Measurements from ENCODE around the gene PRKAR2A. TPM values are rescaled to one million over a fixed set of nuclear protein-coding genes. Genes with fewer than 3 reads are reported as not detected.
"Not testable (repeated sequence)": the region's sequence is repeated elsewhere in the genome, so short reads cannot be mapped to it uniquely, and the experiment has no call there.

The PRKAR2A gene
- polyA plus RNA-seq, 3 donors = 7.5 to 13.0 (median 12.3) TPM

DNA sequence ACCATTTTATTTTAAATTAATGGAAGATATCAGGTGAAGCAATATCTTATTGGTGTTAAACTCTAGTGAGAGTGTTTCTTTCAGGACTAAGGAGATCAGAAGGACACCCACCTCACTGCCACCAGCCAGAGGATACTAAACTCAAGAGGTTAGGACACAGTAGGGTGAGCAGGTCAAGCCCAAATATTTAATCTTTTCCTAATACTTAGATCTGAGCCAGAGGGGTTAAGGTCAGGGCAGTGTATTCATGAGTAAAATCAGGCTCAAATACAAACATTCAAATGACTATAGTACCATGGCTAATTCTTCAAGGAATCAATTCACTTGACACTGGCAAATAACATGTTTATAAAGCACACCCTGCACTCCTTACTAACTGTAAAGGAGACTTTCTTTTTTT, 65.6 kb downstream of the PRKAR2A start:
- H3K4me1 ChIP-seq (ENCODE audit: control insufficient read depth in 1 of 2, insufficient read depth in 2 of 2, low read length in 2 of 2) = no peaks in the 10 kb centered on the region
- Mint-ChIP-seq H3K36me3 (peaks cover 39 to 67% of the 10 kb centered on the region in 2 donors), H3K27ac (no peak overlapping the region), H3K9me3 (peaks cover 0 to 1% (median 0%) of the 10 kb centered on the region in 7 donors), H3K27me3 (ENCODE audit: low read depth in 3 of 3) (peaks cover 0 to 1% (median 0%) of the 10 kb centered on the region in 3 donors), H3K4me1 (no peaks in the 10 kb centered on the region), H3K4me3 (no peak overlapping the region)
- TF ChIP-seq, protein P1, sequence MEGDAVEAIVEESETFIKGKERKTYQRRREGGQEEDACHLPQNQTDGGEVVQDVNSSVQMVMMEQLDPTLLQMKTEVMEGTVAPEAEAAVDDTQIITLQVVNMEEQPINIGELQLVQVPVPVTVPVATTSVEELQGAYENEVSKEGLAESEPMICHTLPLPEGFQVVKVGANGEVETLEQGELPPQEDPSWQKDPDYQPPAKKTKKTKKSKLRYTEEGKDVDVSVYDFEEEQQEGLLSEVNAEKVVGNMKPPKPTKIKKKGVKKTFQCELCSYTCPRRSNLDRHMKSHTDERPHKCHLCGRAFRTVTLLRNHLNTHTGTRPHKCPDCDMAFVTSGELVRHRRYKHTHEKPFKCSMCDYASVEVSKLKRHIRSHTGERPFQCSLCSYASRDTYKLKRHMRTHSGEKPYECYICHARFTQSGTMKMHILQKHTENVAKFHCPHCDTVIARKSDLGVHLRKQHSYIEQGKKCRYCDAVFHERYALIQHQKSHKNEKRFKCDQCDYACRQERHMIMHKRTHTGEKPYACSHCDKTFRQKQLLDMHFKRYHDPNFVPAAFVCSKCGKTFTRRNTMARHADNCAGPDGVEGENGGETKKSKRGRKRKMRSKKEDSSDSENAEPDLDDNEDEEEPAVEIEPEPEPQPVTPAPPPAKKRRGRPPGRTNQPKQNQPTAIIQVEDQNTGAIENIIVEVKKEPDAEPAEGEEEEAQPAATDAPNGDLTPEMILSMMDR (IDR thresholded peaks at IDR 0.05) = no peak
- intact Hi-C loops (cut with micrococcal nuclease) = no loop called here
- H3K4me2 ChIP-seq (replicated peaks; ENCODE audit: extremely low read depth, low read length, poor library complexity, severe bottlenecking) = no peak overlapping the region
- no peak overlapping the region for H3K27ac ChIP-seq (ENCODE audit: low read depth in 1 of 2, low read length in 2 of 2)
- H3K9me3 ChIP-seq (replicated peaks in 1 of 2; ENCODE audit: control insufficient read depth in 1 of 2, insufficient read depth in 1 of 2, low read length in 2 of 2) = no peaks in the 10 kb centered on the region
- peaks cover 26 to 52% of the 10 kb centered on the region in 2 donors for H3K36me3 ChIP-seq (replicated peaks in 1 of 2; ENCODE audit: control insufficient read depth in 1 of 2, insufficient read depth in 2 of 2, low read length in 2 of 2)
- H4K20me1 ChIP-seq (ENCODE audit: insufficient read depth, low read length) = no peaks in the 10 kb centered on the region
- DNase-seq = no peak
- H2AFZ ChIP-seq (ENCODE audit: insufficient read depth, low read depth, low read length, poor library complexity, severe bottlenecking) = no peak overlapping the region
- H3K79me2 ChIP-seq (ENCODE audit: insufficient read depth, low read length) = no peaks in the 10 kb centered on the region
- no peaks in the 10 kb centered on the region for H3K27me3 ChIP-seq (ENCODE audit: control insufficient read depth in 2 of 2, insufficient read depth in 2 of 2, low read length in 2 of 2)
- no peak overlapping the region for H3K4me3 ChIP-seq (replicated peaks in 1 of 3; ENCODE audit: low read depth in 2 of 3, low read length in 3 of 3)
- no peak overlapping the region for H3K9ac ChIP-seq (ENCODE audit: insufficient read depth, low read length, poor library complexity, severe bottlenecking)

DNA sequence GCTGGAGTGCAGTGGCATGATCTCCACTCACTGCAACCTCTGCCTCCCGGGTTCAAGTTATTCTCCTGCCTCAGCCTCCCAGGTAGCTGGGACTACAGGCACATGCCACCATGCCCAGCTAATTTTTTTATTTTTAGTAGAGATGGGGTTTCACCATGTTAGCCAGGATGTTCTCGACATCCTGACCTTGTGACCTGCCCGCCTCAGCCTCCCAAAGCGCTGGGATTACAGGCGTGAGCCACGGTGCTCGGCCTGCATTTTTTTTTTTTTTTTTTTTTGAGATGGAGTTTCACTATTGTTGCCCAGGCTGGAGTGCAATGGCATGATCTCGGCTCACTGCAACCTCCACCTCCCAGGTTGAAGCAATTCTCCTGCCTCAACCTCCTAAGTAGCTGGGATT, 69.1 kb downstream of the PRKAR2A start:
- H3K9ac ChIP-seq (ENCODE audit: insufficient read depth, low read length, poor library complexity, severe bottlenecking); DNase-seq; H3K9me3 Mint-ChIP-seq; intact Hi-C loops (cut with micrococcal nuclease); H3K27me3 Mint-ChIP-seq (ENCODE audit: low read depth in 3 of 3); H3K27ac Mint-ChIP-seq; H4K20me1 ChIP-seq (ENCODE audit: insufficient read depth, low read length); H3K4me1 ChIP-seq (ENCODE audit: control insufficient read depth in 1 of 2, insufficient read depth in 2 of 2, low read length in 2 of 2); H3K4me1 Mint-ChIP-seq; H2AFZ ChIP-seq (ENCODE audit: insufficient read depth, low read depth, low read length, poor library complexity, severe bottlenecking); H3K9me3 ChIP-seq (replicated peaks in 1 of 2; ENCODE audit: control insufficient read depth in 1 of 2, insufficient read depth in 1 of 2, low read length in 2 of 2); H3K4me3 ChIP-seq (replicated peaks in 1 of 3; ENCODE audit: low read depth in 2 of 3, low read length in 3 of 3); H3K27me3 ChIP-seq (ENCODE audit: control insufficient read depth in 2 of 2, insufficient read depth in 2 of 2, low read length in 2 of 2); H3K79me2 ChIP-seq (ENCODE audit: insufficient read depth, low read length); H3K27ac ChIP-seq (ENCODE audit: low read depth in 1 of 2, low read length in 2 of 2); H3K4me2 ChIP-seq (replicated peaks; ENCODE audit: extremely low read depth, low read length, poor library complexity, severe bottlenecking); H3K4me3 Mint-ChIP-seq: not testable (repeated sequence)
- peaks cover 41 to 68% of the 10 kb centered on the region in 2 donors for H3K36me3 Mint-ChIP-seq
- H3K36me3 ChIP-seq (replicated peaks in 1 of 2; ENCODE audit: control insufficient read depth in 1 of 2, insufficient read depth in 2 of 2, low read length in 2 of 2) = peaks cover 26 to 54% of the 10 kb centered on the region in 2 donors
- WGBS (ENCODE audit: insufficient coverage) = no CpG with 5 or more reads among the region's 8 CpGs
